HG03521 (cell line): ENCODE measurements around the gene ASIC2.

Source experiments
- ATAC-seq: cut with Tn5 transposase; IDR thresholded peaks from one replicate; pipeline ENCODE4 v1.9.1; 2021; ENCODE audit warnings: mild to moderate bottlenecking, moderate library complexity; ENCODE audit not compliant: unreplicated experiment

The ASIC2 gene

DNA sequence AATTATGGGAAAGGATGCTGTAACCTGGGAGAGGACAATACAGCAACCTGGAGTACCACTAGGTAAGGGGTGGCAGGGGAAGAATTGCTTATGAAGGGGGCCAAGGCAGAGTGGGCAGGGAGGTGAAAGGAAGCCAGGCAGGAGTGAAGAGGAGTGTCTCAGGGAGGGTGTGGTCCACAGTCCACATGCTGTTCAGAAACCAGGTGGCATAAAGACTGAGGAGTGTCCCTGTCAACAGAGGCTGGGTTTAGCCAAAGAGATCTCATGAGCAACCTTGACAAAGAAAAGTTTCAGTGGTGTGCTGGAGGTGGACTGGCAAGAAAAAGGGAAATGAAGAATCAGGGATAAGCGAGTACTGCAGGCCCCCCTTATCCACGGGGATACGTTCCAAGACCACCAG, 213.0 kb downstream of the ASIC2 start:
- ATAC-seq = no peak

DNA sequence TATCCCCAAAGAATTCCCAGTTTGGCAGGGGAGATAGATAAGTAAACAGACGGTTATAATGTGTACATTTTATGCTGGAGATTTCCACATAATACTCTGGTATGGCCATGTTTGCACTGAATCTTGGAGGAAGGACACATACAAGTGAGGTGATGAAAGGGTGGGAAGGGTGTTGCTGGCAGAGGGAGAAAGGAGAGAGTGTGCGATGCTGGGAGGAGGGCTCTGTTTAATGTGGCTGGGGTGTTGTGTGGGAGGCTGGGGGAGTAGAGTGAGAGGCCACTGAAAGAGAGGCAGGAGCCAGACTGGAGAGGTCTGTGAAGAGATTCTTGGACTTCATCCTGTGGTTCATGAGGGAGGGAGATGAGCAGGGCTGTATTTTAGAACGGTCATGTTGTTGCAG, 213.9 kb downstream of the ASIC2 start:
- no peak for ATAC-seq

DNA sequence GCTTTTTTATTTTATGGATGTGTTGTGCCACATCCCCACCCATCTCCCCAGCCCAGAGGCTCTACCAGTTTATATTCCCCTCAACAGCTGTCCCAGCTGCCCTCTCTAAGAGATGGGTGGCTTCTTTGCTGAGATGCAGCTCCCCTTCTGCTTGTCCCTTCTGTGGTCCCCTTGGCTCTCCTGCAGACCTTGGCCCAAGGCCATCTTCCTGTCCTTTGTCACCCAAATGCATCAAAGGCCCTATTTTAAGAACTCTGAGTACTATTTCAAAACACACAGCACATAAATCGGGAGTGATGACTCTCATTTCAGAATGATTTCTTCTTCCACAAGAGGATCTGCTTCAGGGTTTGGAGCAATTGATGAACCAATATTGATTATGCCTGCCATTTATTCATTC, 216.1 kb downstream of the ASIC2 start:
- ATAC-seq = no peak

DNA sequence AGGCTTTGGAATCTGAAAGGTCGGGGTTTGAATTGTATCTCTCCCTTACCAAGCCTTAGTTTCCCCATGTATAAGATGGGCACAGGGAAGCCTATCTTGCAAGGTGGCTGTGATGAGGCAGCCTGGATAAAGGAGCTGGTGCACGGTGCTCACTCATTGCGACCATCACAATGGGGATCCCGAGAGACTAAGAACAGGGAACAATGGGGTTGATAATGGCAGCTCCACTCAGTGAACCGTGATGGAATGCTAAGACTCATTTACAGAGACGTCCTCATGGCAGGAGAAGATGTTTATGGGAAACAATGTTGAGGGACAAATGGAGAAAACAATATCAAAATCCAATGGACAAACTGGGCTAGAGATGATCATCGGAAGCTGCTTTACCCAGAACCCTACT, 219.7 kb downstream of the ASIC2 start:
- no peak for ATAC-seq

DNA sequence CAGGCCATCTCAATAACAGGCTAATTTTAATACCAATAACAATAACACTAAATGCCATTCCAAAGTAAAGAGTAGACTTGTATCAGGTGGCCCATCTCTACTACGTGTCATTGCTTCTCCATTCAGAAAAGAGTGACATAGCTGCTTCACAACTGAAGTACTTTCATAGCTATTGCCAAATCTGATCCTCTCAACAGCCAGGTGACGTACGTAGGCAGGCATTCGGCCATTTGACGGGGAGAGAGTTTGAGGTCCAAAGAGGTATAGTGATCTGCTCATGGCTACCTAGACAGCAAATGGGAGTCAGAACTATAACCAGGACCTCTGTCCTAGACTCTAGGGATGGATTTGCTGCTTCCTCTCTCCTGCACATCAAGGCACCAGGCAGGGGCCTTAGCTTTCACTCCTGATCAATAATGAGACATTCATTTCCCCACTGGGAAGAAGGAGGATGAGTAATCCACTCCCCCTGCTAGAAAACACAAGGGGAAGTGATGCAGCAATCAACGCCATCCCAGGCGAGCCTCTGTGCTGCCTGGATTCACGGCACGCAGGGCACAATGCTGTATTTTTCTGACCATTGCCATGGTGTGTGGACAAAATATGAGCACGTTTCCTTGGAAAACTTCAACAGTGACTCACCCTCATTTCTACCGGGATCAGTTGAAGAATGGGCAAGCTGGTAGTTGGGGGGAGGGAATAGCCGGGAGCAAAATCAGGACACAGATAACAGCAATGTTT, 220.5 kb downstream of the ASIC2 start:
- no peak for ATAC-seq

DNA sequence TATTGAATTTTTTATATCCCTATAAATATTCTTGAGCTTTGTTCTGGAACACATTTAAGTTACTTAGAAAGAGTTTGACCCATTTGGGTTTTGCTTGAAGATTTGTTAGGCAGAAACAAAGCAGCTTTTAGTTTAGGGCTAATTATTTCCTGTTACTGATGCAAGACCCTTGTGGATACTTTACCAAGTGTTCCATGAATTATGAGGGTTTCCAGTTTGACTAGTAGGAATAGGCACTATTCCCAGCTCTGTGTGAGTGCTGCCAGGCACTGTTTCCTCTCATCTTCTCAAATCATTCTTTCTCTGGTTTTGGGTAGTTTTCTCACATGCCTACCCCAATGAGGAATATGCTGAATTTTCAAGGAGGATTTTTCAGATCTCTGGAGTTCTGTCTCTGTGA, 221.4 kb downstream of the ASIC2 start:
- no peak for ATAC-seq

DNA sequence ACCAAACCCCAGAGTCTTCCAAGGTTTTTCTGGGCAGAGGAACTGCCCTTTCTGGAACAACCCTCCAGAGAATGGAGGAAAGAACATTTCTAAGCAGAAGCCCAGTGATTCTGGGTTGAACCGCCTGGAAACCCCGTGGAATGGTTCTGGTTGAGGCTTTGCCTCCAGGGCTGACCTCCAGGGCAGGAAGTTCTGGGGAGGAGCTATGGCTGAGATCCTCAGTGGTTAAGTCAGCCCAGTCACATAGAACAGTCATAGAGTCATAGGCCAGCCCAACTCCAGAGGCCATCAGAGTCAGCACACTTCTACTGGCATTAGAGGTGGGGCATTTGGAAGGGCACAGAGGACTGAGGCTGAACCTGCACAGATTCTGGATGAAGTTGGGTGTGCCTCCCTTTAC, 235.5 kb downstream of the ASIC2 start:
- ATAC-seq = no peak

DNA sequence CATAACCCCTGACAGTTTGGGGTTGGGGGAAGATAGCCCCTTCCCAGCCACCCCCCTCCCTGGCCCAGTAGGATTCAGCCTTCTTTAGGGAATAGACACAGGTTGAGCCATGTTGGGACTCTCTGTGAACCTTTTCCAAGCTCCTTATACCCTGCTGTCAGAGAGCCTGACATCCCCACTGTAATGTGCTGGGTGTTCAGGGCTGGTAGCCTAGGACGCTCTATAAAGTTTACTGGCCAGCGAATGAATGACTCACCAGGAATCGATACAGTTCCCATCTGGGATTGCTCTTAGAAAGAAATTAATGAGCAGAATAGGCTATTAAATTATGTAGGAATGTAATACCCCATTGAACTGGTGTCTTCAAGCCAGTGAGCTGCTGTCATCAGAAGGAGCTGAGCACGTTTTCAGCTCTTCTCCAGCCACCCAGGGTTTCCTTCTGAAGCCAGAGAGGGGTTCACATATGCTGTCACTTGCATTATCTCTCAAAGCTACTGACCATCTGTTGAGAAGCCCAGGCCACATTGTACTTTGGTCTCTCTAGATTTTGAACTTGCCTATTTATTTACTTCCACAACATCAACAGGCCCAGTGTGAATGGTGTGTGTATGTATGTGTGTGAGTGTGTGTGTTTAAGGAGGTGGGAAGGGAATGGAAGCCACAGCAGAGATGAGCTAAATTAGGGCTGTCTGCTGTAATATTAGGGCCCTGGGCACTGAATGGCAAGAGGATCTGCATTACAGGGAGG, 236.5 kb downstream of the ASIC2 start:
- ATAC-seq = no peak

DNA sequence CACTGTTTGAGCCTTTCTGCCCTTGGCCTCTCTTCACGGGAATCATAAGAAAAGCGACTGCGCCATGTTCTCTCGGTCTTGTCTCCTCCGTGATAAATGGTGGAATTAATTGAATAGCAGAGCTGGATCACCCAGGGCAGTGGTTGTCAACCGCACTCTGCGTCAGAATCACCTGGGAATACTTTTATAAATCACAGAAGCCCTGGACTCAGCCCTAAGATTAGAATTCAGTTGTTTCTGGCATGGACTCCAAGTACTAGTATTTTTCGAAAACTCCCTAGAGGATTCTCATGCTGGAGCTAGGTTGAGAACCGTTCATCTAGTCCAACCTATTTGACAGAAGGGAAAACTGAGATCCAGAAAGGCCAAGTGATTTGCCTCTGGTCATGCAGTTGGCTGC, 237.3 kb downstream of the ASIC2 start:
- no peak for ATAC-seq

DNA sequence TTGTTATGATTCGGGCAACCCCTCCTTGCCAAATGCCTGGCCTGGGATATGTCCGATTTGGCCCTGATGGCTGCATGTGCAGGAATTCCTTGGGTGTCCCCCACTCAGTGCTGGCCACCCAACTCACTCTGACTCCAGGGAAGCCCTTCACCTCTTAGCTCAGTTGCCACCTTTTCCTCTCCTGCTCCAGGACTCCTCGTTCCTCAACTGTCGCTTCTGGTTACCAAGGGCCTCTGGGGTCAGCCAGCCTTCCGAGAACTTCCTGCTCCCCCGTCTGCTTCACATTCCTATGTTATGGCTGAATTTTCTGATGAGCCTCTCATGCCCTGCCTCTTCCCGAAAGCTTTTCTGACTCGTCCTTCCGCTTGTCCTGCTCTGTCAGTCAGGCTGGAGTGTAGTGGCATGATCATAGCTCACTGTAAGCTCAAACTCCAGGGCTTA, 237.9 kb downstream of the ASIC2 start:
- no peak for ATAC-seq

DNA sequence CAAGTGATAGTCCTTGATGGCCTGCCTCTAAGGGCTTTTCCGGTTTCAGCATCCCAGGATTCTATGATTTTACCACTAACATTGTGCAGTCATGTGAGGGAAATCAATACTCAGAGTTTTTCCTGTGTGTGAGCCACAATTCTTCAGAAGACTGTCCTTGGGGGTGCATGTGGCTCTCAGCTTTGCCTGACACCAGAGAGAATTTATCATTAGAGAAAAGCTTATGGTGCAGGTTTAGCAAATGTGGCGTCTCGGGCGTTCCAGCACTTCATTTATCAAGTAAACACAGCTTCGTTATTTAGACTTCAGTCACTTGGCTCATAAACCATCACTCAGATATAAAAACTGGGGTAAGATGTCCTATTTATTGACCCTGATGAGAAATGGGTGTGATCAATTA, 238.7 kb downstream of the ASIC2 start:
- ATAC-seq = no peak

DNA sequence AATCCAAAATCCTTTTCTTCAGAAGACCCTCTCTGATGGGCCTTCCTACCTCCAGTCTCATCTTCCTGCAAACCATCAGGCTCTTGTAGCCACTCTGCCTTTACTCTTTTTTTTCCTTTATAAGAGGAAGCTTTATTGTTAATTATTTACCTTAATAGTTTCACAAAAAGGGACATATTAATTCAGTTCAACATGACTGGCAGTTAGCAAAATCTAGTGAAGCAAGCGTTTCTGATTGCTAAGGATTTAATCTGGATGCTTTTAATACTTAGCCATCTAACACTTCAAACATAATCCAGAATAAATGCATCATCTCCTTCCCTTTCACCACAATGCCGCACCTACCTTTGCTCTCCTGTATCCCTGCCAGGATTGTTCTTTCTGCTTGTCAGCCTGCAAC, 239.4 kb downstream of the ASIC2 start:
- ATAC-seq = no peak

DNA sequence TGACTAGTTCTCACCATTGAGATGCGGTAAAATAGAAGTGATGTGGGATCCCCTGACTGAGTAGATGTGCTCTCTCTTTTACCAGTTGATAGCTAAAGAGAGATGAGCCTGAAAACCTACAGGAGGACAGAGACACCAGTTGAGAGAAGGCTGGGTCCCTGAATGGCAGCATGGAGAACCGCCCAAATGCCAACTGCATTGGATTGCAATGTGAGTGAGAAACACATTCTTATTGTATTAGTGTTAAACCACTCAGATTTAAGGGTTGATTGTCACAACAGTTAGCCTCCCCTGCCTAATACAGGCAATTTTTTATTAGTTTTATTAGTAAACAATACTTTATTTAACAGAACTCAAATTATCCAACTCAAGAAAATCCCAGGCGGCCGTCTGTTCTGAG, 240.2 kb downstream of the ASIC2 start:
- ATAC-seq = no peak

DNA sequence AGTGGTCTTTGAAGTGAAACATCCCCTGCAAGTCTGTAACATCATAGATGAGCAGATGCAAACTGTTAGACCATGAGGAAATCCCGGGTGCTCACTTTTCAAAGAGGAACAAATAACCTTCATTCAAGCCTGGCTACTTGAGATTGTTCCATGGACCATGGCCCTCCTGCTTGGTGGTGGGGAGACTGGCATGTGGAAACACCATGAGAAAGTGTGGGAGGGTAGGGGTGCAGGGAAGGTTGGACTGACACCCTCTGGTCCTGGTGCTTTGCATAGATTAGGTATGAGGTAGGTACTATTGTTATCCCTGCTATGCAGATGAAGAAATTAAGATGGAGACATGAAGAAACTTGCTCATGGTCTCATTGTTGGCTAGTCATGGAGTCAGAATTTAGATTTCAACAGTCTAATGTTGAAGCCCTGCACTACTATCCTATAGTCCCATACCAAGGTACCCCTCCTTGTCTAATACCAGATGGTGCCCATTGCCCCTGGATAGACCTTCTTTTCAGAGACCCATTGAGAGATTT, 242.4 kb downstream of the ASIC2 start:
- no peak for ATAC-seq

DNA sequence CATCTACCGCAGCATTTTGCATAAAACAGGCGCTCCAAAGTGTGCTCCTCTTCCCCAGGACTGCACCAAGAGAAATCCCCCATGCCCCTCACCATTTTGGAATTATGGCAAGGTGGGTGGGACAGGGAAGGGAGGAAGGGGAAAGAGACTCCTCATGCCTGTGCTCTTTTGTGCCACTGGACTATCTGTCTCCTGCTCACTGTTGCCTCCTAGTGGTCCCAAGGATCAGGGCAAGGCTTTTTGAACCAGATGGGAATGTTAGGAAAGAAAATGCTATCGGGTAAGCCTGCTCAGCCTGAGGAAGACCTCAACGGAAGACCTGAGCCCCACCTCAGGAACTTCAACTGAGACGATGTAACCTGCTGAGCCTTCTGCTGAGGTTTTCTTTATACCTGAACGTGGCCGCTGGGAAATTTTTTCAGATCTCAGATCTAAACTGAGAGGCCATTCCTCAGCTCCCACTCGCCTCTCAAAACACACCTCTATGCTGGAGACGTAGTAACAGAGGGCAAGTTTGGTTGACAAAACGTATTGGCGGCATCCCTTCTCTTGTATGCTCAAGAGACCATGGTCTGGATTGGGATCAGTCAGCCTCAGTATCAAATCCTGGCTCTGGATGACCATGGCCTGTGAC, 243.2 kb downstream of the ASIC2 start:
- no peak for ATAC-seq

DNA sequence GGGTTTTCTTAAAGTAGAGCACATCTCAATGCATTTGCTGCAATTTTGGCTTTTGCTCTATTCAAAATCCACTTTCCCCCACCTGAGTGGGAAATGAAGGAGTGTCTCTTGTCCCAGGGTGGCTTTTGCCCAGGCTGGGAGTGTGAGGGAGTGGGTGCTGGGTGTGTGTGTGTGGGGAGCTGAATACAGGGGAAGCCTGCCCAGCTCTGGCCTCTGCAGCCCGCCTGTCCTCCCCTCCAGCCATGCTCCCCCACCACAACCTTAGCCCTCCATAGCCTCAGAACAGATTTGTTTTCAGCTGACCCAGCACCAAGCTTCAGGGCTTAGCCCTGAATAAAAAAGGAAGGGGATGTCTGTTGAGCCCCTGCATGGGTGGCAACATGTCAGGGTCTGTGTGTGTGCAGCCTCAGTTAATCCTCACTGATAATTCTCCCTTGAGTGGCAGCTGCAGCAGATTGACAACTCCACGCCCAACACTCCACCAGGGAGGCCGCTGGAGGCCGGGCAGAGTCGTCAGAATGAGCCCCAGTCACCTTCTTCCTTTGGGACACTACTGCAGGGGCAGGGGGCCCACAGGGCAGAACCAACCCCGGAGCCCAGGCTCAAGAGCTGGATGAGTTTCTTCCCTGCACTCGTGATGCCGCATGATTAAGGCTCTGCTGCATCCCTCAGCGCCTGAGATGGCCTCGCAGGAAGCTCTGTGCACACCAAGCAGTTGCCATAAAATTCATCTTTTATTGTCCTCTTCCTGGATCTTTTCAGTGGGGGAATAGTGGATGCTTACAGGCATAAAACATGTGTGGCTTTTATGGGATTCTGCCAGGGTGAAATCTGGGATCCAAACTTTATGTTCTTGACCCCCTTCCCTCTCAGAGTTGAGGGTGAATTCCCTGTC, 246.5 kb downstream of the ASIC2 start:
- ATAC-seq = no peak

DNA sequence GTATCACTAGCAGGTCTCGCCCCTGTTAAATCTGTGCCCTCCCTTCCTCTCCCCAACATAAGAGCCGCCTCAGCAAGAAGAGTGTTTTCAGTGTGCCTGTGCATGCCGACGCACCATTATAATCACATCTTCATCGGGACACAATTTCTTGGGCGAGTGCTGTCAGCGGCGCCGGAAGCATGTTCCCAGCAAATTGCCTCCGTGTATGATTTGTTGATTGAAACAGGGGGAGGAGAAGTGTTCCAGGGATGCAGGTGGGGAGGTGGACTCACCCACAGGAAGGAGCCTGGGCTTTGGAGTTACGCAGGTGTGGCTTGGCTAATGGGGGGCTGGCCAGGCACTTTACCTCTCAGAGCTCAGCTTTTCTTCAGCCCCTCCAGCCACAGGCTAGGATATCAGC, 247.9 kb downstream of the ASIC2 start:
- no peak for ATAC-seq

DNA sequence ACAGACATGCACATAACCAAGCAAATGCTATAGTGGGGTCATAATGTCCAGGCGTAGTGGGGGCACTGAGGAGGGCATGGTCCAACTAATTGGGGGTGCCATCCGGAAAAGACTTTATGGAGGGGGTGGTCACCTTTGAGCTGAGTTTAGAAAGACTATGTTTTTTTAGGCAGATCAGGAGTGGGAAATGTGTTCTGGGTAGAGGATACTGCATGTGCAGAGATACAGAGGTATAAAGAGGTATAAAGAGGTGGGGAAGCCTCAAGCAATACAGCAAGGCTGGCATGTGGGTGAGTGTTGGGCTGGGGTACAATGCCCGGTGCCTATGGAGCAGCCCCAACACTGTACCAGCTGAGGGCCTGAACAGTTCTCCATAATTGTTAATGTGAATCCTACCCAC, 248.3 kb downstream of the ASIC2 start:
- ATAC-seq = no peak

DNA sequence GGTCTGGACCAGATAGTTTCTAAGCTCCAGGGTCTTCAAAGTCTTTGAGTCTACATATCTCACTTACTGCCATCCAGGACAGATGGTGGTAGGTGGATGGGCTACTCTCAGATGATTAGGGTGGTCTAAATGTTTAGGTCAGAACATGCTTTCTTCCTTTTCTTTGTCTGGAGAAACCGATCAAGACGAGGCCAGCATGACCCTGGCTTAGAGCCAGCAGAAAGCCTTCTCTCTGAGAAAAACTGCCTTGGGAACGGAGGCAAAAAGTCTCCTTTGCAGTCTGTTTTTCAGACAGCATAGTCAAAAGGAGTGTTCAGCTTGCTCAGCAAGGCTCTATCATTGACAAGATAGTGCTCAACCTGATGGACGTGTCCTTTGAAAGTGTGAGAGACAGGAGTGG, 252.6 kb downstream of the ASIC2 start:
- no peak for ATAC-seq

DNA sequence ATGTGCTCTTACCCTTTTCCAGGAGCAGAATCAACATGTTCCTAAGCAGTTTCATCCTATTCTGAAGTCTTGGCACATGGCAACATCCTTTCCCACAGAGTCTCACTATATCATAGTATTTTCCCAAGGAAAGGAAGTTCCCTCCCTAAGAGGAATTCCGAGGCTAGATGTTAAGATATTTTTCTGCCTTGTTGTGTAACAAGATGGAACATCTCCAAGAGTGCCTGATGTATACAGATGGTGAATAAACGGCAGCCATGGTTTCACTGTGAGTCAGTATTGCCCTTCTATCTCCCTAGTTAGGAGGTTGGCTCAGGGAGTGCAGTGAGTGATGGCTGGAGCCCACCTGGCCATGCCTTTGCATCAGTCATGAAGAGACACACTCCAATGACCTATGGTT, 253.2 kb downstream of the ASIC2 start:
- ATAC-seq = no peak

DNA sequence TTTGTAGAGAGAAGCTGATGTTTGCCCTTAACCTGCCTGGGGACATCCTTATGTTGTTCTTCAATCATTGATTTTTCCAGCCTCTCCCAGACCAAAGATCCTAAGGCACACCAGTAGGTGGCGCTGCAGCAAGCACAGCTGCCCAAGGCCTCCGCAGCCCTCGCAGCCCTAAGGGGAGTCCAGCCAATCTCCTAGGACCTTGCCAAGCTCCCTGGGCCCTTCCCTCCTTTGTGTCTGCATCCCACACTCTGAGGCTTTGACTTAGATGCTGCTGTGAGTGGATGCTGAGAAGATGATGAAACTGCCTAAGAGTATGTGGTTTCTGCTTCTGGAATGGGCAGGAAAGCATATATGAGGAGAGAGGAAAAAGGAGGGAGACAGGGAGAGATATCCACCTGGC, 254.4 kb downstream of the ASIC2 start:
- ATAC-seq = no peak
